CD4-positive, alpha-beta T cell treated with Interleukin-6 at 100 ng/mL for 8 hours (primary cell): ENCODE measurements around the gene TKT.

Experiments used
- DNase-seq: peaks from one replicate; pipeline ENCODE4 v3.0.0-alpha.2; 2020; ENCODE audit warnings: mixed read lengths, low spot score

The TKT gene

DNA sequence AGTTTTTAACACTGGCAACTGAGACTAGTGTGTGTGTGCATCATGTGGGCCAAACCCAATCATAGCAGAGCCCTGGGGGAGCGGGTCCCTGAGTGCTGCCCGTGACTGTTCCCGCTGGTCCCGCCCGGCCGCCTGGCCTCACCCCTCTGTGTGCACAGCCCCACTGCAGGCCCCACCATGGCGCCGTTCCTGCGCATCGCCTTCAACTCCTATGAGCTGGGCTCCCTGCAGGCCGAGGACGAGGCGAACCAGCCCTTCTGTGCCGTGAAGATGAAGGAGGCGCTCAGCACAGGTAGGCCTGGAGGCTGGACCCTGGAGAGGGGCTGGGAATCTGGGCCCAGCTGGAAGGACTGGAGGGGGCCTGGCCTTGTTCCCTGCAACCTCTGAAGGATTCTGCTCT, 77.6 kb downstream of the TKT start:
- DNase-seq, result no peak

DNA sequence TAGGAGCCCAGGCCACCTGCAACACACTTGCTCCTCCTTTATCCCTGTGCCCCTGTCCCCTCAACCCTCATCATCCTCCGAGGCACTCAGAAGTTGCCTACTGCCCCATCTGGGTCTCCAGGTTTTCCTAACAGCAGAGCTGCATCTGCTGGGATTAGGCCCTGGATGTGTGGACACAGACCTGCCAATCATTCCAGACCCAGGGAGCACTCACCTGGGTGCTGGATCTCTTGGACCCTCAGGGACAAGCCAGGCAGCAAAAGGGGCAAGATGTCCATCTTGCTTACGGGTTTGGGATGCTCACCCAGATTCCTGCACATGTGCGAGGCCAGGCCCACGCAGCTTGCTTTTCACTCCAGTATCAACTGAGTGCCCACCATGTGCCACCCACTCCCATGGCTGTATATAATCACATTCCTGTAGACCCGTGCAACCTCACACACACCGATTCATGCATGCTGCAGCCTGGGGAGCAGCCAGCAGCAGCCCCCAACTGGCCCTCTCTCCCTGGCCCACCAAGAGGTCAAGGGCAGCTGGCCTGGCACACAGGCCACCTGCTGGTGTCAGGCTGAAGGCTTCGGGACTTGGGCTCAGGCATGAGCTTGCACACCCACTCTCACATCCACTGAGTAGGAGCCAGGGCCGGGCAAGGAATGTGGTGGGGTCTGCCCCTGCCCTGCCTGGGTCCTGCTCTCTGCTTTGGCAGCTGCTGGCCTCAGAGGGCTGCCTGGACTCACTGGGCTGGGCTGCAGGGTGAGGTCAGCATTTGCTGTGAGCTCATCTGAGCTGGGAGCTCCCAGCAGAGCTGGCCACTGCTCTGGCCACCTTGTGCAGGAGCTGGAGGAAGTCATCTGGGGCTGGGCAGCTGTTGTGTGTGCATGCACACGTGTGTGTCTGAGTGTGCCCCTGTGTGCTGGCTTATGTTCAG, 79.9 kb downstream of the TKT start:
- DNase-seq, result no peak
